HG03565 (cell line): Measurements from ENCODE around the gene NET1.

Source experiments
- ATAC-seq: cut with Tn5 transposase; IDR thresholded peaks from one replicate; pipeline ENCODE4 v1.9.1; 2021; ENCODE audit warnings: mild to moderate bottlenecking, moderate library complexity; ENCODE audit not compliant: unreplicated experiment

The NET1 gene

GRCh38 chr10:5479481-5480161 lies 67.3 kb downstream of the NET1 start:
- no peak for ATAC-seq

DNA sequence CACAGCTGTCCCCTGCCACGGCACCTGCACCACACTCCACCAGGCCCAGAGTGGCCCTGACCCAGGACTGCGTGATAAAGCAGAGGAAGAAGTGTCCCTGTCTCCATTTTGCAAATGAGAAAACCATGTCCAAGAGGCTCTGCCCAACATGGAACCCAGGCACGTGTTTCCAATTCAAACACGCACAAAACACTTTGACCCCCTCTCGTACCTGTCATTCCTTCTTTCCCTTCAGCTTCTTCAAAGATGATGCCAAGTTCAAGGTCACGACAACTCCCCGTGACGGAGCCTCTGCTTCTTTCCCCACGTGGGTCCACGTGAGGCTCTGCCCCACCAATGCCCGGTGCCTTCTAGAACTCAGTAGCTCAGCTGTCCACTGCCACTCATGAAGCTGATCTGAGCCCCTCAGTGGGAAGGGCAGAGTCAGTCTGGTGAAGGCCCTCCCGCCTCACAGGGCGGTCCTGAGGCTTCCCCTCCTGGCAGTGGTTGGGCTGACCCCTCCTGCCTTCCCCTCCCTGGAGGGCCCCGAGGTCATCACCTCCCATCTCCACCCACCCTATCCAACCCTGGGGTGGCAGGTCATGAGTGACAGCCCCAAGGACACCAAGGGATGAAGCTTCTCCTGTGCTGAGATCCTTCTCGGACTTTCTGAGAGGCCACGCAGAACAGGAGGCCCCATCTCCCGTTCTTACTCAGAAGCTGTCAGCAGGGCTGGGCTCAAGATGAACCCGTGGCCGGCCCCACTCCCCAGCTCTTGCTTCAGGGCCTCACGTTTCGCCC lies 68.0 kb downstream of the NET1 start:
- ATAC-seq, result no peak

- no peak for ATAC-seq
Measured at GRCh38 chr10:5481121-5481520, 68.8 kb downstream of the NET1 start.

DNA sequence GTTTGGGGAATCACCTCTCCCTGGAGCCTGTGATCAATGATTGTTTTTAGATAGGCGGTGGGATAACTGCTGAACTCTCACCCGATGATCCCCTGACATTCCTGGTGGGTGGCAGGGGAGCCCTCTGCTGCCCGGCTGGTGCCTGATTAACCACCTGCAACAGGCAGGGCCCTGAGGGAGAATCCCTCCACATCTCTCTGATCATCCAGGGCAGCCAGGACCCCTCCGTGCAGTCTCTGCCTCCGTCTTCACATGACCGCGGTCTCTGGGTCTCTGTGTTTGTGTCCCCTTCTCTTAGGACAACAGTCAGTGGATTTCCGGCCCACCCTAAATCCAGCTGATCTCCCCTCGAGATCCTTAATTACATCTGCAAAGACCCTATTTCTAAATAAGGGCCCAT lies 69.7 kb downstream of the NET1 start:
- no peak for ATAC-seq

DNA sequence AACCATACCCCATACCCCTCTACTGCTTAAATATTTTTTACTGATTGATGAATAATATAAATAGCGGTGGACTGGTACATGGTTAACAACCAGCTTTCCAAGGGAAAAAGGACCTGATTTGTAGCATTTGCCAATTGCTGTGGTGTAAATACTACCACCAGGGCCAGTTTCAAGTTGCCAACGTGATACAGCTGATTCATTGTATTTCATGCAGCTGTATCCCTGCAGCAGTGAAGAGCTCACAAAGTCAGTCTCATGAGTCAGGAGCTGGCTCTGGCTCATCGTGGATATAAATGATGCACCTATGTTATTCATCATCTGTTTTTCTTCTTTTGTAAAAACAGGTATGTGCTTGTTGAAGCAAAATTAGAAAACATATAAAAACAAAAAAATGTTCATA lies 71.8 kb downstream of the NET1 start:
- no peak for ATAC-seq

- ATAC-seq, result no peak
Measured at GRCh38 chr10:5485290-5485689, 72.9 kb downstream of the NET1 start.

GRCh38 chr10:5485948-5486852 lies 73.8 kb downstream of the NET1 start:
- ATAC-seq, result no peak

GRCh38 chr10:5486853-5487235 lies 74.5 kb downstream of the NET1 start:
- ATAC-seq, result no peak

DNA sequence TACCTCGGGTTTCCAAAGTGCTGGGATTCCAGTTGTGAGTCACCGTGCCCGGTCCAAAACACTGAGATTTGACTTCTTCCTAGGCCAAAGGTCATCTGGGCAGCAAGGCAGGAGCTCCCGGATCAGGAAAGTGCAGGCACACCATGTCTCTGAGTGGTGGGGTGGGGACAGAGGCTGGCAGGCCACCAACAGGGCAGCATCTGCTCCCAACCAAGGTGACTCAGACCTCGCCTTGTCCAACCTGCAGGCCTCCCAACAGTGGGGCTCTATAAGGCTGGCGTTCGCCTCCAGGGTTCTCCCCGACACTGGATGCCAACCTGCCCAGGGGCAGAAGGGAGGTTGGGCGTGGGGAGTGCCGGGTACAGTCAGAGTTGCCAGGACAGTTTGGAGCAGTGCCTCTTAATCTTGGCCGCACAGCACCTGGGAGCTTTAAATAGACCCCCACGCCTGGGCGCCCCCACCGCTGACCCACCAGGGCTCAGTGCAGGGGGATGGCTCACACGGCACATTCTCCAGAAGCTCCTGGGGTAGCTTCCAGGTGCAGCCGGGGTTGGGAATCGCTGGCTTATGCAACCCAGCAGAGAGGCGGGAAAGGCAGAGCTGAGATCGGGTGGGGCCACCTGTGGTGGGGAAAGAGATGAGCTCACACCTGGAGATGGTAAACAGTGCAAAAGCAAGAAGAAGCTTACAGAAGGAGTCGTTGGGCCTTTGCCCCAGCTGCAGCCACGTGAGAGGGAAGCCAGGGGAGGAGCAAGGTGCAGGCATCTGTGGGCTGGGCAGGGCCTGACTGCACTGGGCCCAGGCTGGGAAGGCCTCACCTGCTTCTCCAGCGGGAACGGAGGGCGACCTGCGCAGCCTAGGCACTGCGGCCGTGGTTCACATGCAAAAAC lies 76.2 kb downstream of the NET1 start:
- ATAC-seq, result no peak

GRCh38 chr10:5490032-5490431 lies 77.7 kb downstream of the NET1 start:
- ATAC-seq, result no peak

DNA sequence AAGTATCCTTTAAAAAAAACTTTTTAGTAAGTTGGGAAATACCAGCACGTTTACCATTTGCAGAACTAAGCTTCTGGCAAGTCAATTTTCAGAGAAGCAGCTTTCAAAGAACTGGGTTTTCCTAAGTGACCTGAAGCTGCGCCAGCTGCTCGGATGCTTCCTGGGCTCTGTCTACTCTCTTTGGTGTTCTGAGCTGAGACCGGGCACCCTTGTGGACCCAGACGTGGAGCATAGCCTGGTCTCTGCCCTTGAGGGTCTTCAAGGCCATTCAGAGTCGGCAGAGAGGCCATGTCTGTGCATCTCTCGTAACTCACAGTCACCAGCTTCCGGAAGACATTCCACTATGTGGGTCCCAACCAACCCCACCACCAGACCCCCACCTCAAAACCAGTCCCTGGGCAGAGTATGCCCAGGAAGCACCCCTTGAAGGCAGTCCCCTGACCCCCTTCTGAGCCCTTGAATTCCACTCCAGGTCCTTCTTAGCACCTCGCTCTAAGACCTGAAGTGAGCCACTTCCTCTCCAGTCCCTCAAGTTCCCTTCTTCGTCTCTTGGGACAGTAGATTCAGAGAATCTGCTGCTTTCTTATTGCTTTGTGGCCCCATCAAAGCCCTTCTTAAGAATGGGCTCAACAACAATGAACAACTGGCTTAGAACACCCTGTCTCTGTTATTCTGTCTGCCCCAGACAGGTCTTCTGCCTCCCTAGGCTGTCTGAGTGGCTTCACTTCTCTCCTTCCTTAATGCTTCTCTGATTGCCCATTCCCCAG lies 78.5 kb downstream of the NET1 start:
- ATAC-seq, result no peak

- ATAC-seq, result no peak
Measured at GRCh38 chr10:5491477-5491876, 79.1 kb downstream of the NET1 start.

DNA sequence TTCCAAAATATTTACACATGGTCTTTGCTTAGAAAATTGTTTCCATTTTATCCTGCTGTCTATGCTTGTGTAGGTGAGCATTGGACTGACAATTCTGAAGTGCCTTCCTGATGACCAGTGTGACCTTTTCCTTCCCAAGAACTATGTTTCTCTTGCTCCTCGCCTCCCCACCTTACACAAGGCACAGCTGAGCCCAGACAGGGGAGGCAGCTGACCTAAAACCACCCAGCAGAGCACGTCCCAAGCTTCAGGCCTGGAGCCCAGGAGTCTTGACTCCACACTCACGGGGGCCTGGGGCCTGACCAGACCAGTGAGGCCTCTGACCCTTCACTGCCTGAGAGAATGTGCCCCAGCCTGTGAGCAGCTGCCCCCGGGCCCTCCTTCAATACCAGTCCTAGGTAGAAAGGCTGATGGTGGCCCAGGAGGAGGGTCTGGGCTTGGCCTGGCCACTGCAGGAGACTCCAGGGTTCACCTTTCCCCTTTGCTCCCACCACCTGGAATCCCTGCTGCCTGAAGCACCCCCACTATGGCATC lies 80.0 kb downstream of the NET1 start:
- no peak for ATAC-seq

- ATAC-seq, result no peak
Measured at GRCh38 chr10:5492929-5493576, 80.7 kb downstream of the NET1 start.

- no peak for ATAC-seq
Measured at GRCh38 chr10:5493691-5494090, 81.3 kb downstream of the NET1 start.

DNA sequence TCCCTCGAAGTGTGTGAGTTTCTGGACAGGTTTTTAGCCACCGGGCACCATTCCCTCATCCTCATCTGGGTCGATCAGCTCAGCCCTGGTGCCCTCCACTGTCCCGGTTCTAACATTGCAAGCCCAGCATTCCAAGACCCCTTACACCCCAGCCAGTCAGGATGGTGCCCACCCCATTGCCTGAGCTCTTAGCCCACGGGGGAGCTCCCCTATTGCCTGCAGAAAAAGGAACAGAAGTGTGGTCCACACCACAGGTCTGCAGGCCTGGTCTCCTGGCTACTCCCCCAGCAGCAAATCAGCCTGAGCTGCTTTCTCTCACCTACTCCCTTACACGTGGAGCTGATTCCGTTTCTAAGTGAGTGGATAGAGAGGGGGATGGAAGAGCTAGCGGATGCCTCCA lies 82.3 kb downstream of the NET1 start:
- ATAC-seq, result no peak

- no peak for ATAC-seq
Measured at GRCh38 chr10:5496261-5497250, 84.2 kb downstream of the NET1 start.

DNA sequence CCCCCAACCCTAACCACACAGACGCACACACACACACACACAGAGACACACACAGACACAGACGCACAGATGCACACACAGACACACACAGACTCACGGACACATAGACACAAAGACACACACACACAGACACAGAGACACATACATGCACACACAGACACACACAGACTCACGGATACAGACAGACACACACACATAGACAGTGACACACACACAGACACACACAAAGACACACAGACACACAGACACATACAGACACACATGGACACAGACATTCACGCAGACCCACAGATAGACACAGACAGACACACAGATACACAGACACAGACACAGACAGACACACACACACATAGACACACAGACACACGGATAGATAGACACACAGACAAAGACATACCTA lies 84.9 kb downstream of the NET1 start:
- ATAC-seq, result no peak
